Left ventricle myocardium superior (tissue), 1 donor: Measurements from ENCODE around the gene SLCO3A1. TPM values are rescaled to one million over a fixed set of nuclear protein-coding genes. Genes with fewer than 3 reads are reported as not detected.

Source experiments
- ATAC-seq: fragments of 200-7000 bp; cut with Tn5 transposase; one replicate; pipeline ENCODE4 v1.9.1; 2020; ENCODE audit warnings: mild to moderate bottlenecking, moderate library complexity
- DNase-seq: peaks from one replicate; pipeline ENCODE4 v3.0.0-alpha.2; 2020
- intact Hi-C: fragments of 100-400 bp; cut with micrococcal nuclease; formaldehyde crosslinking; loops from one replicate; pipeline ENCODE4 v1.11.0; 2022
- total RNA-seq: library from RNA; stranded (reverse); fragmentation: NEBNext Ultra II Directional; extraction: Animal tissue kit (Norgen Biotek cat#: 25700); gene quantifications from one replicate; pipeline ENCODE4 v1.2.1, GENCODE V29; 2021
- donor health status: DM: no; HTN: yes; CAD: no; lungs with severe emphysema.

SLCO3A1 gene
- total RNA-seq, 1 donor from 2014 or later: 52.8 TPM

DNA sequence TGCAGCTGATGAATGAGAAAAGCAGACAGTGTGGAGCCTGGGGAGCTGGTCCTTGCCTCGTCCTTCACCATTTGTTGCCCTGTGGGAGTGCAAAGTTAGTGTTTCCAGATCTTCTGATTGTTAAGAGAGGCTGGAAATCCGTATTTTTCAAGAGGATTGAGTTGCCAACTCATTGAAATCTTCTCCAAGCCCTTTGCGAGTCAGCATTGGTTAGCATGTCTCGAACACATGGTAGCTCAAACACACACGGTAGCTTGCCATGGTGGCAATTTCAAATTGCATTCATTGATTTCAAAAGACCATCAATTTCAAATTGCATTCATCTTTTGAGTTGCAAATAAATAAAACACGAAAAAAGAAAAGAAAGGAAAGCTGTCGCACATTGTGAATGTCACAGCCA lies 70.7 kb downstream of the SLCO3A1 start:
- DNase-seq: no peak
- intact Hi-C loops: loop anchor here (10.0 kb wide), 1 partner anchor 69 kb away; the partner anchor contains the start of gene SLCO3A1
- no peak for ATAC-seq

DNA sequence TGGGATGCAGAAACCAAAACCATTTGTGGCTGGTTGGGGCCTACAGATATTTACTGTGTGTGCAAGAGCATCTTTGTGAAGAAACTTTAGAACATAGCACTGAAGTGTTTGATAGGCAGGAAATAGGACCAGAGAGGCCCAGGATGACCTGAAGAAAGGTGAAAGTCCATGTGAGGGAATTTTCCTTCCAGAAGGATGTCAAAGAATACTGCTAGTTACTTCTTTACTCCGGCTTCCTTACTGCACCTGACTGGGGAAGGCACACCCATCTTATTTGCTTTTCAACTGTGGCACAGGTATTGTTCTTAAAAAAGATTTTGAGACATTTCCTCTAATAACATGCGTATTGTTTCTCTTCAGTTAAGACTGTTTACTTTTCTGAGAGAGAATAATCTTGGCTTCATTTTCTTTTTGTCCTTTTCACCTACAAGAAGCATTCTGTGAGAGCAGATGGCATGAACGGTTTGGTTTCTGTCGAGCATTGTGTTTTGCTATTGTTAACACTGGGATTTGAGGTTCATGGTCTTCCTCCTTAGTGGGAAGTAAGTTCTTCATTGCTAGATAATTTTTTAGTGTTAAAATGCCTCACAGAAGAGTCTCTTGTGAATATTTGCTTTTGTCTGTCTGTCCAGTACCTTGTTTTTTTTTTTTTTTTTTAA lies 71.5 kb downstream of the SLCO3A1 start:
- no peak for ATAC-seq
- intact Hi-C loops: loop anchor here (10.0 kb wide), 1 partner anchor 70 kb away; the partner anchor contains the start of gene SLCO3A1
- no peak for DNase-seq

DNA sequence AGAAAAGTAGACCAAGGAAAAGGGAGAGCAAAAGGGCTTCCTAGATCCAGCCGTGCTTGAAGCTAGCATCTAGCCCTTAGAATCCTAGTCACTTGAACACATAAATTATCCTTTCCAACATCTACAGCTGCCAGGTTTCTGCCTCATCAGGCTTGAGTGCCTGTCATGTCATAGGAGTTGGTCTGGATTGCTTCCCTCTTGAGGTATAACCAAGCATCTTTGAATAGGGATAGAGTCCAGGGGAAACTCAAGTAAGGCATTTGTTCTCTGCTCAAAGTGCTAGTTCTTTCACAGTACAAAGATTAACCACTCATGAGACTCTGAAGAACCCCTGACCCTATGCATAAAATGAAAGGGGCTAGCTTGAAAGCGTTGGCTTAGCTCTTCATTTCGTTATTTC lies 72.3 kb downstream of the SLCO3A1 start:
- intact Hi-C loops: loop anchor here (10.0 kb wide), 1 partner anchor 71 kb away; the partner anchor contains the start of gene SLCO3A1
- DNase-seq (no peak), ATAC-seq (no peak)

DNA sequence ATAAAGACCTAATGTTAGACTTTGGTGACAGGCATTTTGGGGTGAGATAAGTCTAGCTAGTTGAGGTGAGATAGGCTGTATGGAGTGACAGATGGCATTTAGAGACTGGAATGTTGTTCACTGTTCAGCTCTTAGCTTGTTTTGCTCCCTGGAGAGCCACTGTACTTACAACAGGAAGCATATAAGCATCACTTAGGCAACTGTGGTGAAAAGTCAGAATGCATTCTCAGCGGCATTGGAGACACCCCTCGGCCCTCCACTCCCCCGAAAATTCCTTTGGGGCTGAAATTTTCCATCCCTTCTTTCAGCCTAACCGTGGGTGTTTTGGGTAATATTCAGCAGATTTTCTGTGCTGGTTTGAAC lies 73.4 kb downstream of the SLCO3A1 start:
- DNase-seq: no peak
- intact Hi-C loops: loop anchor here (10.0 kb wide), 1 partner anchor 72 kb away; the partner anchor contains the start of gene SLCO3A1

DNA sequence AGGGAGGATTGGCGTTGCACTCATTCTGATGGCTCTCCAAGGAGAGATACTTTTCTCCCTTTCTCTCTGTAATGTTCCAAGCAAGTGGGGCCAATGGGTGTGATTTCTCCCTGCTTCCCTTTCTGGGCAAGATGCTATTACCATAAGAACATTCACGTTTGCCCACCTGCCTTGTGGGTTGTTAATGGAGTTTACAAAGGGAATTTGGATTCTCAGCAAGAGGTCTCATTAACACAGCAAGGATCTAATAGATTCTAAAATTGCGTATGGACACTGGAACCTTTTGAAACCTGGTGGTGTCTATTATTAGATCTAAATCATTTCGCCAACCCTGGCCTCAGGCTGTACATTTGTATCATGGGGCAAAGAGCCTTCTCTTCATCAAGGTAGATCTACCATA lies 74.1 kb downstream of the SLCO3A1 start:
- DNase-seq: no peak
- ATAC-seq: no peak
- intact Hi-C loops: loop anchor here (10.0 kb wide), 1 partner anchor 73 kb away; the partner anchor contains the start of gene SLCO3A1

More for the DNA sequence above, 73.4 kb downstream of the SLCO3A1 start:
- ATAC-seq: peak; percentile 33

DNA sequence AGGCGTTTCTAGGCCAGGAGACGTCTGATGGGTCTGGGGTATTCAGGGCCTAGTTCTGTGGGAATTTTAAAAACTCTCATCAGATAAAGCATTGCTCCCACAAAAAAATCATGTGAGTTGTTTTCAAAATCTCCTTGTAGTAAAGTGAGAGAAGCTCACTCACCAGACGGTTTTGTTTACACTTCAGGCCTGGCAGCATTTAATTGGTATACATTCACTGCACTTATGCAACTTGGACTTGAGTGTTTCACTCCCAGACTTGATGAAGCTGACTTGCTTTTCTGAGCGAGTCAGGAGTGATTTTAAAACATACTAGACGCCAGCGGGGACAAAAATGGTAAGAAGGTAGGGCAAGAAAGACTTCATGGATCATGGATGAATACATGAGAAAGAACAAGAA lies 75.2 kb downstream of the SLCO3A1 start:
- no peak for DNase-seq
- ATAC-seq: no peak
- intact Hi-C loops: loop anchor here (10.0 kb wide), 1 partner anchor 74 kb away; the partner anchor contains the start of gene SLCO3A1

DNA sequence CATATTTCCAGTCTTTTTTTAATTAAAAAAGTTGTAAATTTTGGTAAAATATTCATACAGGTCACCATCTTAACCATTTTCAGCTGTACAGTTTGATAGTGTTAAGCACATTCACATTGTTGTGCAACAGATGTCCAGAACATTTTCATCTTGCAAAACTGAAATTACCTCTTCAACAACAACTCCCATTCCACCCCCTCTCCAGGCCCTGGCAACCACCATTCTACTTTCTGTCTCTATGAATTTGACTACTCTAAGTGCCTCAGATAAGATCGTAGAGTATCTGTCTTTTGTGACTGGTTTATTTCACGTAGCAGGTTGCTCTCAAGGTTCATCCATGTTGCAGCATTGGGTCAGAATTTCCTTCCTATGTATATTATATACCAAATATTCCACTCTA lies 76.0 kb downstream of the SLCO3A1 start:
- intact Hi-C loops: loop anchor here (10.0 kb wide), 1 partner anchor 75 kb away; the partner anchor contains the start of gene SLCO3A1
- peak; percentile 85 for ATAC-seq
- DNase-seq: peak; percentile 67

DNA sequence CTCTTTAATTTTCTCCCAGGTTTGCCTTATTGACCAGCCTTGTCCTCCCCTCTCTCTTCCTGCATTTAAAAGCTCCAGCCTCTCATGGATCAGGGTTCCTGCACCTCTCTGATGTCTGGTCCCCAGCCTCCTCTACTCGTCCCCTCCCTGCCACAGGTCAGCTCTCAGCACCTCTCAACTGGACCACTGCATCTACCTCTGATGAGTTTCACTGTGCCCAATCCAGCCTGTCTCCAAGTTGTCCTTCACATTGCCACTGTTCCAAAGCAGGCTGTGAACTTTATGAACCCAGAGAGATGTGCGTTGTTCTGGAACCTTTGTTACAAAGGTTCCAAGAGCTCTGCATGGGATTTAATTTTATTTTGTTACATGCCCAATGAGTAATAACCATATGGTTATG lies 76.6 kb downstream of the SLCO3A1 start:
- DNase-seq (no peak), ATAC-seq (peak; percentile 44)
- intact Hi-C loops: no loop called here

DNA sequence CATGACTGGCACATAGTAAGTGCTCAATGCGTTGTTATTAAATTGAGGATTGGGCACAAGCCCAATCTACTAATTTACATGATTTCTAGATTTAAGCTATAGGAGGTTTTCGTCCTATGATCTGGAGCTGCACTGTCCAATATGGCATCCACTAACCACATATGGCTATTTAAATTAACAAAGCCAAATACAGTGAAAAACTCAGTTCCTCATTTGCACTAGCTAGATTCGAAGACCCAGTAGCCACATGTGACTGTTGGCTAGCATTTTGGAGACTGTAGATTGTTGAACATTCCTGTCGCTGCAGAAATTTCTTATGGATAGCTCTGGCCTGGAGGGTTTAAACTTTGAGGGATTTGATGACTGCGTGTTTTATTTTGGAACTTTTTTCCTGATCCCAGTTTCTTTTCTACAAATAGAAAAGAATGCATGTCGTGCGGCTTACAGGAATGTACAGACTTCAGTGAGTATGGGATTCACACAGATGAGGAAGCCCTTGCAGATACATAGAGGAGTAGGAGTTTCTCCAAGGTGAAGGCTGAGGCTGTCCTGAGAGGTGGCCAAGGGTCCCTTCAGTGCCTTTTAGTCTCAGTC lies 82.8 kb downstream of the SLCO3A1 start:
- ATAC-seq (no peak), DNase-seq (no peak)
- intact Hi-C loops: no loop called here

DNA sequence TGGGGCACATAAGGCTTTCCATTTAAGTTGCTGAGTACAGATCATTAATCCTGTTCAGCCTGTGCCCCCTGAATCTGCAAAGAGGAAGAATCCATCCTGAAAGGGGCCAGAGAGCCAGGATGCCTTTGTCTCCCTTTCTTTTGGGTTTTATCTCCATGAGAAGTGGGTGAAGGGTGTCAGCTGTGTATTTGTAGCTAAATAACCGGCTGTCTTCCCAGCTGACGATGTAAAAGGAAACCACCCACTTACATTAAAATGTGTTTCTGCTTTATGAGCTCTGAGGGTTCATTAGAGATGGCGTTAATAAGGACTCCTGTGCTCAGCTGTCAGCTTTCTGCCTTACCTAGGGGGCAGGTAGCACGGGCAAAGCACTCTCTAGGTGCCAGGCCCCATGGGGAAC lies 83.4 kb downstream of the SLCO3A1 start:
- no peak for DNase-seq
- no peak for ATAC-seq
- intact Hi-C loops: no loop called here

DNA sequence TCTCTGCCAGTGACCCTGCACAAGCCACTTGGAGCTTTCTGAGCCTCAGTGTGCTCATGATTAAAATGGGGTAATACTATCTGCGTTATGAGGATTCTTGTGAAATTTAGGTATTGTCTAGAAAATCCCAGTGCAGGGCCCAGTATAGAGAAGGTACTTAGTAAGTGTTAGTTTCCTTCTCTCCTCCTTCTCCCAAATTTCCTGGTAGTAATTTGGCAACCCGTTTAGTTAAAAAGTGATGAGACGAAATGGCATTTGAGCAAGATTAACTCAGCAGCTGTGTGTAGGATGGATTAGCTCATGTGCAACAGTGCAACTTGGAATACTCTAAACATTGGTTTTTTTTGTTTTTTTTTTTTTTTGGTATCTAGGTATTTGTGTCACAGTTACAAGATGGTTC lies 84.6 kb downstream of the SLCO3A1 start:
- no peak for DNase-seq
- ATAC-seq: no peak
- intact Hi-C loops: no loop called here

DNA sequence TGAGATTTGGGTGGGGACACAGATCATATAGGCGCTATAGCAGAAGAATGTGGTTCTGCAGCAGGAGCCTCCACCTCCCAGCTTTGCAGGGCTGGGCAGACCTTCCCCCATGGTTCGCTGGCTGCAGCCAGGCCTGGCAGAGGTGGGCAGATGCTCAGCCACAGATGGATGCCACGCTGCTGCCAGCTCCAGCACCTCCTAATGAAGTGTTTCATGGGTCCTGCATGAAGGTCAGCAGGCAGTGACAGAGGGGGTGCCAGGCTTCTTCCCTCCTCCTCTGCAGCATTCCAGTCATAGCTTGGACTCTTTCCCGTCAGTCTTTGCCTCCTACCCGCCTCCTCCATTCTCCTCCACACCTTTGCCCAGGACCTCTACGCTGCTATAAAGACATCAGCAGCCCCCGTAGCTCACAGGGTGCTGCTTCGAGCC lies 85.9 kb downstream of the SLCO3A1 start:
- intact Hi-C loops: no loop called here

DNA sequence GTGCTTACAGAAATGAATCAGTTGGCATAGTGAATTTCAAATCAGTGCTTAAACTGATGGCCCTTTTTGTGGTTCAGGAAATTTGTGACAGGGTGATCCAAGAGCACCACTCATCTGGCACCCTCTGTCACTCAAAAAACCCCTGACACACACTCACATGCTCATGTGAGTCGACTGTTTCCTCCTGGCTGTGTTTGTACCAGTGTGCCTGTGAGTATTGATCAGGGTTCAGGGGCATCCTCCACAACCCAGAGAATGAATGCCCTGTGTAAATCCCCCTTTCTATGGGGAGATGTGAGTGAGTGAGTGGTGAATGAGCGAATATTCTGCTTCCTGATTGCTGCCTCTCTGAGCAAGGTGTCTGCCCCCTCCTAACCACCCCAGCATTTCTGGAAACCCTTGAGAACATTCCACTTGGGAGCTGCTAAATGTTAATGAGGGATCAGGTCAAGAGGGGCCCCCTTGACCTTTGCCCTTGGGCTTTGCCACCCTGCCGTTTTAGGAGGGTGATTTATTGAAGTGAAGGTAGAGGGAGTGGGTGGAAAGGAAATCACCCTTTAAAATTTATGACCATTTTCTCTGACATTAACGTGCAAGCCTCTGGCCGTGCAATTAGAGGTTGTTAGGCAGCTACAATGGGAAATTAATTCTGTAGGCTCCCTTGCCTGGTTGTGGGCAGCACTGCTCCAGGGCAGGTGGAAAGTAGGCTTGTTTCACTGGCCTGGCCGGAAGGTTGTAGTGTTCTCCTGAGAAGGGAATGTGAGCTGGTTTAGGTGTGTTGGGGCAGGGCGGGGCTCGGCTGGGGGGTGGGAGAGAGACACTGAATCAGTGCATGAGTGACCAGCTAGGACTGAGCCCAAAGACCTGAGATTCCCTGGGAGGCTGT lies 87.2 kb downstream of the SLCO3A1 start:
- no peak for ATAC-seq
- intact Hi-C loops: no loop called here
- DNase-seq: no peak

More for the DNA sequence above, 85.9 kb downstream of the SLCO3A1 start:
- DNase-seq: peak; percentile 85
- peak; percentile 84 for ATAC-seq

DNA sequence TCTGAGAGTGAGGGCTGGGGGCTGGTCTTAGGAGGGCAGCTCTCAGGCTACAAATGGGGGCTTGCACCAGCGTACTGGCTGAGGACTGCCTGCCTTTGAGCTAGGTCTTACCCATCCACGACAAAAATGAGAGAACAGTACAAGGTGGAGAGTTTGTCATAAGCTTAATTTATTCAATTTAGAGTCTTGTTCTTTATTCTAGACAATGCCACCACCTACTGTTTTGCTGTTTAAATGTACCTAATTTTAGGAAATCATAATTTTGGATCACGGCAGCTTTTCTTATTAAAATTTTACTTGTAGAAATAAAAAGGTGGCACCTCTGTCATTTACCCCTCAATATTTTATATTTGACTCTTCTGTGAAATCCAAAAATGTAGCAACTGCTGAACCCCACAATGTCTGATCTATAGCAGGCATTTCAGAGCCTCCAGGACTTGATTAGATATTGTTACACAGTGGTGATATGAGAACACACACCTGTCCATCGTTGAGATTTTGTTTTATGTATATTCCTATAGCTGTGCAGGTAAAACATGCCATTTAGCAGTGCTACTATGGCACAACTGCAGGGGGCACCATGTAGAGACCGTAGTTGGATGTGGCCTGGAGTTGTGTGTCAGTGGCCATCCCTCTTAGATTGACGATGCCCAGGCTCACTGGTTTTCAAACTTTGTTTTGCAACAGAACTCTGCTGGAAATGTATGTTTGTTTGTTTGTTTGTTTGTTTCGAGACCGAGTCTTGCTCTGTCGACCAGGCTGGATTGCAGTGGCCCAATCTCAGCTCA lies 88.6 kb downstream of the SLCO3A1 start:
- intact Hi-C loops: no loop called here
- DNase-seq (no peak), ATAC-seq (no peak)

DNA sequence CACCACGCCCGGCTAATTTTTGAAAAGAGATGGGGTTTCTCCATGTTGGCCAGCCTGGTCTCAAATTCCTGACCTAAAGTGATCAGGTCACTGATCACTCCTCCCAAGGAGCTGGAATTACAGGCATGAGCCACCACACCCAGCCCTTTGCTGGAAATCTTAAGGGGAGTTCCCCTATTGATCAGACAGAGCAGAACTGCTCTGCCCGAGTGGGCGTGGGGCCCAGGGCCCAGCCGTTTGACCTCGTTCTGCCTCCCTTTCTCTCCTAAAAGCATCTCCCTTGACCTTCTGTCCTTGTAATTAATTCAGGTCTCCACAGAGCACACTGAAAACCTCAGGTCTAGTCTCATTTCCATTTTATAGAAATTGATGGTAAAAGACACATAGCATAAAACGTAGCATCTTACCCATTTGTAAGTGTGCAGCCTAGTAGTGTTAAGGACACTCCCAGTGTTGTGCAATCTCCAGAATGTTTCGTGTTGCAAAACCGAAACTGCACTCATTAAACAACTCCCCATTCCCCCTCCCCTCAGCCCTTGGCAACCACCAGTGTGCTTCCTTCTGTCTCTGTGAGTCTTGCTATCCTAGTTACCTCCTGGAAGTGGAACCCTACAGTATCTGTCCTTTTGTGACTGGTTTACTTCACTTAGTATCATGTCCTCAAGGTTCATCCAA lies 89.3 kb downstream of the SLCO3A1 start:
- DNase-seq (peak; percentile 78), ATAC-seq (peak; percentile 83)
- intact Hi-C loops: no loop called here

DNA sequence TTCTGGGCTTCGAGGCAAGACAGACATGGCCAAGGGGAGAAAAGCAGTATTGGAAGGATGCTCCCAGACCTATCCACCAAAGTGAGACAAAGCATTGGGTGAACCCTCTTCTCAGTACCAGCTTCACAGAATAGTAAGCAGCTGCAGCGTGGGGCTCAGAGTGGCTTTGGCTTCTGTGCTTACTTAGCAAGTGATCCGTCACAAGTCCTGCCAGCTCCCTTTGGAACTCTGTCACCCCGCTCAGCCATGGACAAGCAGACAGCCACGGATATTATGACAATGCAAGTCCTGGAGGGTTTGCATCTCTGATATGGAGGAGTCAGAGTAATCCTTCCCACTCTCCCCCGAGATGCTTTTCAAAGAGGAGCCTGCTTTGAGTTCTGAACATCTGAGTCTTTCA lies 90.8 kb downstream of the SLCO3A1 start:
- intact Hi-C loops: no loop called here
- peak; percentile 14 for ATAC-seq
- DNase-seq: no peak

DNA sequence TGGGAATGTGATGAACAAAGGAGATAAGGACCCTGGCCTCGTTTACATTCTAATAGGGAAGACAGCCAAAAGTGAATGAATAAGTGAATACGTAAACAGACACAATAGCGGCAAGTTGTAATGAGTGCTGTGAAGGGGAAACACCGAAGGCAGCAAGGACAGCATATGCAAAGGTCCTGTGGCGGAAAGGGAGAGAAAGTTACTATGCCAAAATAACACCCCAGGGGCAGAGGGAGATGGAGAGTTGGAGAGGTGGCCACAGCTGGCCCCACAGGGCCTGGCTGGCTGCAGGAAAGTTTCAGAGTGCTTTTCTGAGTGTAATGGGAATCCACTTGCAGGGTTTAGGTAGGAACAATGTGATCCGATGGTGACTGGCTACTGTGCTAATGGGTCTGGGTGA lies 91.9 kb downstream of the SLCO3A1 start:
- ATAC-seq: no peak

DNA sequence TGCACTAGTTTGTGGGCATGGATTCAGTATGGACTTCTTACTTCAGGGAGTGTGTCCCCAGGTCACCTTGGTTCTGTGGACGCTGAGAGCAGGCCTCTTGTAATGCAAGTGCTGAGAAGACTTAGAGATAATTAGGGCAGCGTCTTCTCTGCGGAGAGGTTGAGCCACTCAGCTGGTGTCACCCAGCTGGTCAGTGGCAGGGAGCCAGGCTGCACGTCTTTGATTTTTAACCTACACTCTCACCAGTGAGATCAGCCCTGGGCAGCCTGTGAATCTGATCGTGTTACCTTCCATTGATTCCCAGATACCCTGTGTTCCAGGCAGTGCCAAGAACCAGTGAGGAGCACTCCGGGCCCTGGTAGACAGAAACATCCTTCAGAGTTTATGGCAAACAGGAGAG lies 92.6 kb downstream of the SLCO3A1 start:
- ATAC-seq (no peak), DNase-seq (no peak)
- intact Hi-C loops: no loop called here

More for the DNA sequence above, 91.9 kb downstream of the SLCO3A1 start:
- intact Hi-C loops: no loop called here
- DNase-seq: no peak
